SK-N-SH (cell line): Measurements from ENCODE around the gene C19orf53. TPM values are rescaled to one million over a fixed set of nuclear protein-coding genes. Genes with fewer than 3 reads are reported as not detected.

Experiments used
- CTCF ChIA-PET: fragments of 300-600, 350-600 bp; formaldehyde crosslinking; extraction: SDS; loops from one replicate; lab custom pipeline; 2021; lab: Yijun Ruan, JAX
- POLR2A ChIA-PET: fragments of 350-600 bp; sonication (Branson Sonifier 250); formaldehyde crosslinking; extraction: SDS; loops from one replicate; lab custom pipeline; 2020; ENCODE audit warnings: antibody characterized with exemption, inconsistent platforms; lab: Yijun Ruan, JAX
- DNase-seq: peaks from one replicate; pipeline ENCODE4 v3.0.0; 2012
- H2AFZ ChIP-seq: fragments of 200-600 bp; sonication (generic); 2 replicates; pipeline ENCODE4 v1.8.1; 2016; ENCODE audit warnings: antibody characterized with exemption, mild to moderate bottlenecking, low read depth
- H3F3A ChIP-seq: fragments of 200-600 bp; sonication (generic); replicated peaks from 2 replicates; pipeline ENCODE3; 2016; ENCODE audit warnings: antibody characterized with exemption, mild to moderate bottlenecking; ENCODE audit not compliant: insufficient read depth
- H3K27ac ChIP-seq, 2 experiments: fragments of 200-500 bp in 1 of 2; fragments of 200-600 bp in 1 of 2; sonication (Bioruptor generic) in 1 of 2; sonication (generic), shearing (Covaris generic) in 1 of 2; 2 replicates each; pipeline versions ENCODE4 v1.5.1 to v1.6.1; 2014 to 2016; ENCODE audit warnings: low read depth in 2 of 2, inconsistent platforms in 1 of 2, low read length in 1 of 2, mild to moderate bottlenecking in 1 of 2, mixed read lengths in 1 of 2
- H3K27me3 ChIP-seq: fragments of 200-600 bp; sonication (generic), shearing (Covaris generic); 2 replicates; pipeline ENCODE4 v1.6.1; 2016; ENCODE audit warnings: mixed run types; ENCODE audit not compliant: insufficient read depth
- H3K36me3 ChIP-seq, 2 experiments: fragments of 200-500 bp in 1 of 2; fragments of 200-600 bp in 1 of 2; sonication (Bioruptor generic) in 1 of 2; sonication (generic) in 1 of 2; replicated peaks in 1 of 2; 2 replicates each; pipeline versions ENCODE3 to v1.5.1; 2014 to 2016; ENCODE audit warnings: low read length in 1 of 2, mild to moderate bottlenecking in 1 of 2; ENCODE audit not compliant: insufficient read depth in 2 of 2, control insufficient read depth in 1 of 2
- H3K4me1 ChIP-seq, 2 experiments: fragments of 200-500 bp in 1 of 2; fragments of 200-600 bp in 1 of 2; sonication (Bioruptor generic) in 1 of 2; sonication (generic), shearing (Covaris generic) in 1 of 2; 2 replicates each; pipeline versions ENCODE4 v1.5.1 to v1.6.1; 2014 to 2016; ENCODE audit warnings: low read depth in 1 of 2, low read length in 1 of 2, mixed run types in 1 of 2; ENCODE audit not compliant: insufficient read depth in 2 of 2, control insufficient read depth in 1 of 2
- H3K4me2 ChIP-seq: fragments of 200-600 bp; sonication (generic), shearing (Covaris generic); 2 replicates; pipeline ENCODE4 v1.6.1; 2017; ENCODE audit warnings: mixed run types
- H3K4me3 ChIP-seq, 2 experiments: fragments of 200-500 bp in 1 of 2; fragments of 200-600 bp in 1 of 2; sonication (Bioruptor generic) in 1 of 2; sonication (generic), shearing (Covaris generic) in 1 of 2; 2 replicates each; pipeline versions ENCODE4 v1.5.1 to v1.8.1; 2014 to 2016; ENCODE audit warnings: low read depth in 2 of 2, inconsistent platforms in 1 of 2, low read length in 1 of 2, mild to moderate bottlenecking in 1 of 2, mixed read lengths in 1 of 2, moderate library complexity in 1 of 2
- H3K79me2 ChIP-seq: fragments of 200-600 bp; sonication (generic); 2 replicates; pipeline ENCODE4 v1.8.1; 2017; ENCODE audit warnings: mild to moderate bottlenecking; ENCODE audit not compliant: insufficient read depth
- H3K9ac ChIP-seq: fragments of 200-600 bp; sonication (generic); 2 replicates; pipeline ENCODE4 v1.6.1; 2017; ENCODE audit warnings: mixed run types
- H3K9me2 ChIP-seq: fragments of 200-600 bp; sonication (generic); 2 replicates; pipeline ENCODE4 v1.6.1; 2017; ENCODE audit warnings: mixed run types
- H3K9me3 ChIP-seq: fragments of 200-600 bp; sonication (generic); 2 replicates; pipeline ENCODE4 v1.6.1; 2017; ENCODE audit warnings: mixed run types, mild to moderate bottlenecking, moderate library complexity
- H4K20me1 ChIP-seq: fragments of 200-600 bp; sonication (generic); 2 replicates; pipeline ENCODE4 v1.6.1; 2017; ENCODE audit warnings: mild to moderate bottlenecking, mixed run types; ENCODE audit not compliant: insufficient read depth
- CTCF ChIP-seq: fragments of 200-600 bp; sonication (generic); IDR thresholded peaks from 2 replicates; pipeline ENCODE4 v1.6.1; 2017; ENCODE audit warnings: antibody characterized with exemption, mild to moderate bottlenecking, moderate library complexity
- ELF1 ChIP-seq: IDR thresholded peaks from 2 replicates; pipeline ENCODE4 v1.4.0; 2012
- EZH2phosphoT487 ChIP-seq: fragments of 200-600 bp; sonication (generic); IDR thresholded peaks from 2 replicates; pipeline ENCODE4 v1.6.1; 2017; ENCODE audit warnings: low read depth, mixed run types, mild to moderate bottlenecking, antibody characterized with exemption, moderate library complexity, borderline replicate concordance
- FOSL2 ChIP-seq: IDR thresholded peaks from 2 replicates; pipeline ENCODE4 v1.4.0; 2012; ENCODE audit warnings: low read depth, mild to moderate bottlenecking, moderate library complexity, borderline replicate concordance
- IRF3 ChIP-seq: fragments of 150-350 bp; IDR thresholded peaks from 2 replicates; pipeline ENCODE4 v1.6.1; 2016; ENCODE audit warnings: mild to moderate bottlenecking, low read depth, low read length
- JUND ChIP-seq: IDR thresholded peaks from 2 replicates; pipeline ENCODE4 v1.4.0; 2012
- MAX ChIP-seq: IDR thresholded peaks from 2 replicates; pipeline ENCODE4 v1.4.0; 2012; ENCODE audit warnings: low read depth
- NFIC ChIP-seq: IDR thresholded peaks from 2 replicates; pipeline ENCODE4 v1.4.0; 2012; ENCODE audit warnings: borderline replicate concordance
- NRF1 ChIP-seq: IDR thresholded peaks from 2 replicates; pipeline ENCODE4 v1.6.1; 2012; ENCODE audit warnings: low read depth, mild to moderate bottlenecking, low read length
- PBX3 ChIP-seq: IDR thresholded peaks from 2 replicates; pipeline ENCODE4; 2012
- POLR2AphosphoS5 ChIP-seq: IDR thresholded peaks from 2 replicates; pipeline ENCODE4 v1.6.1; 2012; ENCODE audit warnings: low read depth, low read length
- RAD21 ChIP-seq: IDR thresholded peaks from 2 replicates; pipeline ENCODE4 v1.6.1; 2012; ENCODE audit warnings: mild to moderate bottlenecking, low read length
- RXRA ChIP-seq: IDR thresholded peaks from 2 replicates; pipeline ENCODE4 v1.4.0; 2012; ENCODE audit warnings: low read depth, mild to moderate bottlenecking, borderline replicate concordance
- SMC3 ChIP-seq: IDR thresholded peaks from 2 replicates; pipeline ENCODE4 v1.6.1; 2012; ENCODE audit warnings: low read depth, low read length, improper control_type of control experiment
- USF1 ChIP-seq: IDR thresholded peaks from 2 replicates; pipeline ENCODE4 v1.4.0; 2012; ENCODE audit warnings: low read depth, borderline replicate concordance
- YY1 ChIP-seq: IDR thresholded peaks from 2 replicates; pipeline ENCODE4 v1.4.0; 2012; ENCODE audit warnings: low read depth, mild to moderate bottlenecking
- WGBS: methylation state at CpG from one replicate; pipeline ENCODE4 v1.1.6; 2017; ENCODE audit warnings: low lambda C conversion rate; 5-methylcytosine and 5-hydroxymethylcytosine counted together
- polyA plus RNA-seq, 3 experiments: library from polyadenylated mRNA; depleted of rRNA; stranded (reverse); fragments of >200 nt; gene quantifications; 2 replicates each; pipeline ENCODE4 v1.2.3, GENCODE V29; 2012

Gene C19orf53
- polyA plus RNA-seq, 1 of the 3 experiments (the other 2 are of a cell fraction), result 554 TPM

- Histone ChIP-seq H3K9me3 (no peaks in the 10 kb centered on the region), H3K36me3 (peaks cover 13 to 17% of the 10 kb centered on the region in 2 experiments), H3K4me3 (no peak overlapping the region), H3K27ac (no peak overlapping the region), H3K9me2 (no peaks in the 10 kb centered on the region), H3F3A (peaks cover 3% of the 10 kb centered on the region), H4K20me1 (peaks cover 3% of the 10 kb centered on the region; the same call in 1 of the 2 replicates), H2AFZ (no peak overlapping the region), H3K27me3 (no peaks in the 10 kb centered on the region), H3K79me2 (peaks cover 10% of the 10 kb centered on the region), H3K4me1 (no peaks in the 10 kb centered on the region), H3K9ac (no peak overlapping the region), H3K4me2 (no peak overlapping the region)
- no peak for DNase-seq
- ChIA-PET POLR2A (no interaction called here), CTCF (interaction anchor here (0.8 kb wide), 1 partner anchor 19 kb away, joined by 3 read pairs; no protein-coding TSS in a partner anchor)
- TF ChIP-seq MAX (no peak), POLR2AphosphoS5 (no peak), SMC3 (no peak), PBX3 (no peak), YY1 (no peak), NRF1 (no peak)
- TF ChIP-seq, all 33 proteins: peak for 0
- 80% methylated on average over 5 of the region's 9 CpGs for WGBS
Measured at GRCh38 chr19:13803038-13803437, 28.8 kb downstream of the C19orf53 start.

GRCh38 chr19:13804830-13805683, 30.8 kb downstream of the C19orf53 start:
- H4K20me1 ChIP-seq, result no peaks in the 10 kb centered on the region
- peak; percentile 72 for DNase-seq
- H3K27ac ChIP-seq, result no peak overlapping the region
- no peak overlapping the region for H3K4me3 ChIP-seq
- ChIA-PET POLR2A (interaction anchor here (0.5 to 1.2 kb wide), 2 partner anchors 43 to 677 kb away, joined by 3 read pairs; no protein-coding TSS in a partner anchor), CTCF (interaction anchor here (0.7 to 3.2 kb wide), 6 partner anchors 12 to 61 kb away, joined by 3 to 27 read pairs (median 4); no protein-coding TSS in a partner anchor)
- 88% methylated on average over 25 of the region's 35 CpGs for WGBS
- TF ChIP-seq ELF1, result no peak
- TF ChIP-seq YY1, result no peak
- TF ChIP-seq JUND, result no peak
- TF ChIP-seq USF1, result no peak
- no peak for TF ChIP-seq IRF3
- peak; percentile 40 for TF ChIP-seq CTCF
- no peak for TF ChIP-seq FOSL2
- no peak for TF ChIP-seq NFIC
- TF ChIP-seq RXRA, result no peak
- TF ChIP-seq PBX3, result no peak
- TF ChIP-seq EZH2phosphoT487, result no peak
- TF ChIP-seq RAD21, result peak; percentile 39
- peak; percentile 38; the same call in 1 of the 2 replicates for TF ChIP-seq SMC3
- H3K27me3 ChIP-seq, result no peaks in the 10 kb centered on the region
- no peak overlapping the region for H2AFZ ChIP-seq
- peaks cover 9 to 17% of the 10 kb centered on the region in 2 experiments for H3K36me3 ChIP-seq
- peaks cover 4% of the 10 kb centered on the region for H3F3A ChIP-seq
- no peaks in the 10 kb centered on the region for H3K4me1 ChIP-seq
- no peak overlapping the region for H3K4me2 ChIP-seq
- peaks cover 6% of the 10 kb centered on the region; the same call in 1 of the 2 replicates for H3K79me2 ChIP-seq
- H3K9ac ChIP-seq, result no peak overlapping the region
- no peaks in the 10 kb centered on the region for H3K9me3 ChIP-seq
- no peaks in the 10 kb centered on the region for H3K9me2 ChIP-seq
